ENCODE measurements around the gene HAUS7. TPM values are rescaled to one million over a fixed set of nuclear protein-coding genes. Genes with fewer than 3 reads are reported as not detected.

Gene HAUS7
- total RNA-seq, 1 experiment from 2014 or later = 27.3 TPM

DNA sequence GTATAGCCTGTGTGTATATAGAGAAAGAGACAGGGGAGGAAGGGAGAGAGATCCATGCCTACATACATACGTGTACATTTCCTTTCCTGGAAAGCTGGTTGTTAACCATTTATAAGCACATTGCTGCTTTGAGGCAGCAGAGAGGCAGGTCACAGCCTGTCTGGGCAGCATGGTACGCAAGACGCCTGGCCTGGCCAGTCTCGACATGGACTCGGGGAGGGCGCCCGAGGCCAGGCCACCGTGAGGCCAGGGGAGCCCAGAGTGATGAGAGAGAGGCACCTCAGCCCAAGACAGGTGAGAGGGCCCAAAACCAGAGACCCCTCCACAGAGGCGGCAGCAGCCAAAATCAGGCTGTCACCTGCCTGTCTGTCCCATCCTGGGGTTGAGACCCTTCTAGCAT is 28.4 kb downstream of the HAUS7 start:
- DNase-seq (ENCODE audit: extremely low read depth, low read depth) = no peak

DNA sequence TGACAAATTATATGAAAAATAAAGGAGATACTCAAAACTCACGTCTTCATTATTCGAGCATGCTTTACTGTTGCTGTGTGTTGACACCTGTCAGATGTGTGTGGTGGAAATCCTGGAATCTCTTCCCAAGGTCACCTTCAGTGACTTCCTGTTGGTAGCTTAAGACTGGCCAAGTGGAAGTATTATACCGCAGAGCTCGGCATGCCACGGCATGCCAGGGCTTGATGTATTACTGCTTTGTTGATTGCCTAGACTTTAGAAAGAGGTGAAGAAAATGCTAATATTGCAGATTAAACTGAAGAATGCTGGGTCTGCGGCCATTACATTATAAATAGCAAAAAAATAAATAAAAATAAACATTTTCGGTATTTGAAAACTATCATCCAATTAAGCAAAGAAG is 29.1 kb downstream of the HAUS7 start:
- DNase-seq (ENCODE audit: extremely low read depth, low read depth) = no peak

DNA sequence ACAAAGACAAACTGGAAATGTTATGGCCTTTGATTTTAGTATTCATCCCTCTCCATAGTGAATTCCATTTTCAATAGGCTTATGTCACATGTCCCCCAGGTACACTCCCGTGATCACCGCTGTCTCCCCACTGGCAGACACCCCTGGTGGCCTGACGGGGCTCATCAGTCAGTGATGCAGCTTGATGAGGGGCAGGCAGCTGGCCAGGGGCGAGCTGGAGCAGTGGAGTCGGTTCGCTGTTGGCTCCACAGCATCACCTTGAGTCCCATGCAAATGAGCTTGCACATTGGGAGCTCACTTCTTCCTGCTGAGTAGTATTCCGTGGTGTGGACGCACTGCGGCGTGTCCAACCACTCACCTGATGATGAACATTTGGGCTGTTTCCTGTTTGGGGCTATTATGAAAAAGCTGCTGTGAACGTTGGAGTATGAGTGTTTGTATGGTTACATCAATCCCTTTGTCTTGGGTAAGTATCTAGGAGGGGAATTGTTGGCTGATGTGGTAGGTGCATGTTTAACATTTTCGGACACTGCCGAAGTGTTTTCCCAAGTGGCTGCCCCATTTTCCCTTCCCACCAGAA is 29.7 kb downstream of the HAUS7 start:
- DNase-seq (ENCODE audit: extremely low read depth, low read depth) = no peak

DNA sequence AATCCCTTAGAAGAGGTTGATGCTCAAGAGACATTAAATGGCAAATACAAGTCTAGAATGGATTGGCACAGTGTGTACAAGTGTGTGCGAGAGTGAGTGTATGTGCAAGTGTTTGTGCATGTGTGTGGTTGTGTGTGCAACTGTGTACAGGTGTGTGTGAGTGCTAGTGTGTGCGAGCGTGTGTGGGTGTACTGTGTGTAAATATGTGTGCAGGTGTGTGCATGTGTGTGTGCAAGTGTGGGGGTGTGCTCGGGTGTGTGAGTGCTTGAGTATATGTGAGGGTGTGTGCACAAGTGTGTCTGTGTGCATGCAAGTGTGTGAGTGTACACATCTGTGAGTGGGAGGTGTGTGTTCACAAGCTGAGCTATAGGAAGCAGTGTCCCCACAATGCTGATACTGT is 30.4 kb downstream of the HAUS7 start:
- DNase-seq (ENCODE audit: extremely low read depth, low read depth) = no peak

DNA sequence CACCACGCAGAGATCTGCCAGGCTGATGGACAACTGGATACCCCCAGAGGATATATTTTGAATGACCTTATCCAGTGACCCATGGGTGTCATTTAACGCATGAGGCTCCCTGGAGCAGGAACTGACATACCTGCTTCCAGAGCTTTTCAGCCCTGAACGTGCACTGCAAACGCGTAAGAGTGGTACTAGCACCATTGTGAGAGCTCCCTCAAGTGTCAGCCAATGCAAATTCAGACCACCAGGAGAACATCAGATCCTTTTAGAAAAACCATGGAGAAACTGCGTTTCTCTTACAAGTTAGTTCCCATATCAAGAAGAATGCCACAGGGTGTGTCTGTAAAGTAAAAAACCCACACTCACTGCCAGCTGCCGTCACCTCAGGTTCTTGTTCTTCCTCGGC is 31.8 kb downstream of the HAUS7 start:
- no peak for DNase-seq (ENCODE audit: extremely low read depth, low read depth)

DNA sequence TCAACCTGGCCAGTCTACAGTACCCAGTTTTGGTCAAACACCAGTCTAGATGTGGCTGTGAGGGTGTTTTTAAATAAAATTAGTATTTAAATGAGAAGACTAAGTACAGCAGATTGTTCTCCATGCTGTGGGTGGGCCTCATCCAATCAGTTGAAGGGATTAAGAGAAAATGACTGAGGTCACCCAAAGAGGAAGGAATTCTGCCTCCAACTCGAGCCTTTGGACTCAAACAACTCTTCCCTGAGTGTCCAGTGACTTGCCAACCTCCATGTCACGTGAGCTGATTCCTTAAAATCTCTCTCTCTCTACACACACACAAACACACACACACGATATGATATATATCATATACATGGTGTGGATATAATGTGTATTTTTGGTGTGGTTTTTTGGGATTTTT is 34.5 kb downstream of the HAUS7 start:
- DNase-seq (ENCODE audit: extremely low read depth, low read depth) = no peak

DNA sequence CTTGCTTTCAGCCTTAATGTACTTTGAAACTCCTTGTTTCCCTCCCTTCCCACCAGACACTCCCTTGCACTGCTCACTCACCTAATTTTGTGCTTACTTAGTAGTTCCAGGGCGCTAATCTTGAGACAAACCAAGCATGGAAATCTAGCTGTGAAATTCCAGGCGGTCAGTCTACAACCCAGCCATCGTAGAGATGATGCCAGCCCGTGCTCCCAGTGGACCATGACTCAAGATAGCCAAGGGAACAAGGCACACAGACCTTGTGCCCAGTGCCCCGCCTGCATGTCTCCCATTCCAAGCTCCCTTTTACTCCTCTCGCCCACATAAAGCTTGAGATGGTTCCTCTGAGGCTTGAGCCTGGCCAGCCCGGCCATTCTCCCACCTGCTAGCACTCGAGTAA is 35.6 kb downstream of the HAUS7 start:
- no peak for DNase-seq (ENCODE audit: extremely low read depth, low read depth)

GRCh38 chrX:153433781-153434285 is 36.5 kb downstream of the HAUS7 start:
- DNase-seq (ENCODE audit: extremely low read depth, low read depth) = no peak

GRCh38 chrX:153433161-153433680 is 37.2 kb downstream of the HAUS7 start:
- DNase-seq (ENCODE audit: extremely low read depth, low read depth) = no peak

DNA sequence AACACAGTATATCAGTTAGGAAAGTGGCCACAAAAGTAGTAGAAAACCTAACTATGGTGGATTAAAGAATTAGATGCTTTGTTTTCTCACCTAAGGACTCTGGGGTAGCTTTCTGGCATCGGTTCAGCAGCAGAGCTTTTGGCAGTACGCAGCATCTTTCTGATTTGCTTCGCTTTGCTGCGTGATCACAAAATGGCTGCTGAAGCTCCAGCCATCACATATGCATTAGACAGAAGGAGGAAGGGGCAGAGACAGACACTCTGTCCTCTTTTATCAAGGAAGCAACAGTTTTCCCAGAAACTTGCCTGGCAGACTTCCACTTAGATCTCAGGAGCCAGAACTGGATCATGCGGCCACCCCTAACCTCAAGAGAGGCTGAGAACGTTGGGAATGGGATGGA is 39.6 kb downstream of the HAUS7 start:
- DNase-seq (ENCODE audit: extremely low read depth, low read depth) = no peak

- no peak for DNase-seq (ENCODE audit: extremely low read depth, low read depth)
Observed at GRCh38 chrX:153426204-153426603, 44.2 kb downstream of the HAUS7 start.

DNA sequence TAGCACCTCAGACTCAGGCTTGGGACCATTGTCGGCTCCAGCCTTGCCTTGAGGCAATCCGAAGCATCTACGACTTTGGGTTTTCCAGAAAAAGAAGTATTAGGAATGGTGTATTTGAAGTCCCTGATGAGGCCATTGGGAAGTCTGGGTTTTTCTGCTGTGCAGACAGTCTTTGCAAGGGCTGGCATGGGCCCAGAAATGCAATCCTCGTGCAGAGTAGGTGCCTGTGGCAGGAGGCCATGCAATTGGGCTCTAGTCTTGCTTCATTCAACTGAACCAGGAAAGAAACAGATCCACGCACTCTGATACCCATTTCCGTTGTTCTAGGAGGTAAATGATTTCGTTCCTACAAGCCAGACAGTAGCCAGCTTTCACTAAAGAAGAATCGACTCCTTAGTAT is 46.7 kb downstream of the HAUS7 start:
- DNase-seq (ENCODE audit: extremely low read depth, low read depth) = no peak

DNA sequence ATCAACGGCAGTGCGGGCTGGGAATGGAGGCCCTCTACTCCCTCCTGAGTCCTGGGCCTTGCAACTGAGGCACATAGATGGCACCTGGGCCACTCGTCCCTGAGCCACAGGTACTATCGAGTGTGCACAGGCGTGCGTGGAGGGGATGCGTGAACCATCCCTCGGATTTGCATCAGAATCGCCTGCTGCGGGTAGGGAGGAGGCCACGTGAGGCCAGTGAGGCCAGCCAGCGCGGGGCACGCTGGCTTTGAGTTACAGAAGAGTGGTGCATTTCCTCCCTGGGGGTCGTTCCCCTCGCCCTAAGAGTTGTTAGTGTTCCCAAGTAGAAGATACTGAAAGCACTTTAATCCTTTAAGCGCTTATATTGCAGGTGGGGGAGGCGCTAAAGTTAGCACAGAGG is 48.5 kb downstream of the HAUS7 start:
- no peak for DNase-seq (ENCODE audit: extremely low read depth, low read depth)

DNA sequence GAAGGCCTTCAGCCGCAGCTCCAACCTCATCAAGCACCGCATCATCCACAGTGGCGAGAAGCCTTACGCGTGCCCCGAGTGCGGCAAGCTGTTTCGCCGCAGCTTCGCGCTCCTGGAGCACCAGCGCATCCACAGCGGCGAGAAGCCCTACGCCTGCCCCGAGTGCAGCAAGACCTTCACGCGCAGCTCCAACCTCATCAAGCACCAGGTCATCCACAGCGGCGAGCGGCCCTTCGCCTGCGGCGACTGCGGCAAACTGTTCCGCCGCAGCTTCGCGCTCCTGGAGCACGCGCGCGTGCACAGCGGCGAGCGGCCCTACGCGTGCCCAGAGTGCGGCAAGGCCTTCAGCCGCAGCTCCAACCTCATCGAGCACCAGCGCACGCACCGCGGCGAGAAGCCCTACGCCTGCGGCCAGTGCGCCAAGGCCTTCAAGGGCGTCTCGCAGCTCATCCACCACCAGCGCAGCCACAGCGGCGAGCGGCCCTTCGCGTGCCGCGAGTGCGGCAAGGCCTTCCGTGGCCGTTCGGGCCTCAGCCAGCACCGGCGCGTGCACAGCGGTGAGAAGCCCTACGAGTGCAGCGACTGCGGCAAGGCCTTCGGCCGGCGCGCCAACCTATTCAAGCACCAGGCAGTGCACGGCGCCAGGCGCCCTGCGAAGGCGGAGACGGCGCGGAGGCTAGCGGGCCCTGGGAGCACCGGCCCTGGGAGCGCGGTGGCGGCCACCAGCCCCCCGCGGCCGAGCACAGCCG is 49.4 kb downstream of the HAUS7 start:
- DNase-seq (ENCODE audit: extremely low read depth, low read depth) = no peak

DNA sequence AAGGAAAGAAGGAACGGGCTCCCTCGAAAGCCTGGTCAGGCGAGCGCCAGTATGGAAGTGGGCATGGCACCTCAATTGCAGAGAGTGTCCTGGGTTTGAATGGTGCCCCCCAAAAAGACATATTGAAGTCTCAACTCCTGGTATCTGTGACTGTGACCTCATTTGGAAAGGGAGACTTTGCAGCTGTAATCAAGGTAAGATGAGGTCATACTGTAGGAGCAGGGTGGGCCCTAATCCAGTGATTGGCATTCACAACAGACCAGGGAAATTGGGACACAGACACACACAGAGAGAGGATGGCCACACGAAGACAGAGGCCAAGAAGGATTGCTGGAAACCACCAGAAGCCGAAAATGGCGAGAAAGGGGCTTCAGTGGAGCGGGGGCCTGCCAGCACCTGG is 52.7 kb downstream of the HAUS7 start:
- DNase-seq (ENCODE audit: extremely low read depth, low read depth) = no peak

GRCh38 chrX:153416781-153417450 is 53.5 kb downstream of the HAUS7 start:
- DNase-seq (ENCODE audit: extremely low read depth, low read depth) = no peak

- no peak for DNase-seq (ENCODE audit: extremely low read depth, low read depth)
Observed at GRCh38 chrX:153414856-153415510, 55.4 kb downstream of the HAUS7 start.

- no peak for DNase-seq (ENCODE audit: extremely low read depth, low read depth)
Observed at GRCh38 chrX:153413731-153414130, 56.6 kb downstream of the HAUS7 start.

GRCh38 chrX:153412746-153413720 is 57.3 kb downstream of the HAUS7 start:
- no peak for DNase-seq (ENCODE audit: extremely low read depth, low read depth)

DNA sequence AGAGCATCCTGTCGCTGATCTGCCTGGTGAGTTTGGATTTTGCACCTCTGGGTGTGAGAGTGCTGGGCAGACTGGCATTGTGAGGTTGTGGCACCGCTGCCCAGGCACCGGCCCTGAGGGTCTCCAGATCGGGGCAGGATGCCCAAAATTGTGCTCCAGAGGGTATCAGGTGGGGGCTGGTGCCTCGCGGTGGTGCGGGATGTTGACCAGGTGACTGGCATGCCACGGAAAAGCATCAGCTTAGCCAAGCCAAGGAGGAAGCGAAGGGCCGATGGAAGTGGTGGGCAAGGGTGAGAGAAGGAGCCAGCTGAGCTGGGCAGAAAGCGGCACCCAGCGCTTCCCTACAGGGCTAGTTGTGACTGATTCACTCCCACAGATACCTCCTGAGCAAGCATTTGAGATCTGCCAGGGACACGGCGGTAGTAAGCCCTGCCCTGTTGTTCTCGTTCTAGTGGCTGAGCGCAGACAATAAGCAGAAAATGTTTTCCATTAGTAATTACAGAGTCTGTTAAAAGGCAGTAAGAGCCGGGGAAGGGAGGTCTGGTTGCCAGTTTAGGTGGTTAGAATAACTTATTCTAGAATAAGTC is 58.3 kb downstream of the HAUS7 start:
- DNase-seq (ENCODE audit: extremely low read depth, low read depth) = no peak

Measured in NCI-H460 (cell line).